ENCODE results near the gene NHLRC4. TPM values are rescaled to one million over a fixed set of nuclear protein-coding genes. Genes with fewer than 3 reads are reported as not detected.

NHLRC4 gene
- 1 to 10 TPM; 9.0 to 9.6 (median 9.3) TPM for polyA plus RNA-seq (ENCODE audit: insufficient read length in 3 of 3)
- long read RNA-seq, donor 1, transcript NHLRC4-202 (2 exons, 2,071 nt), result major isoform, 6 of 6 reads
- long read RNA-seq, donor 1, partial matches to known transcripts, result 0 of 6 reads
- long read RNA-seq, donor 1, other reads (novel, unspliced or antisense), result 0 of 6 reads
- long read RNA-seq, donor 2, partial matches to known transcripts, result 0 of 3 reads
- long read RNA-seq, donor 2, other reads (novel, unspliced or antisense), result 0 of 3 reads
- long read RNA-seq, donor 3, result 0 reads
- long read RNA-seq, donor 4, partial matches to known transcripts, result 0 of 3 reads
- long read RNA-seq, donor 4, other reads (novel, unspliced or antisense), result 0 of 3 reads
- long read RNA-seq, donor 5, partial matches to known transcripts, result 0 of 1 reads
- long read RNA-seq, donor 5, other reads (novel, unspliced or antisense), result 0 of 1 reads
- long read RNA-seq, donor 6, partial matches to known transcripts, result 0 of 3 reads
- long read RNA-seq, donor 6, other reads (novel, unspliced or antisense), result 0 of 3 reads
- long read RNA-seq, donor 7, partial matches to known transcripts, result 0 of 5 reads
- long read RNA-seq, donor 7, other reads (novel, unspliced or antisense), result 0 of 5 reads
- long read RNA-seq, donor 8, result 0 reads
- long read RNA-seq, donor 9, partial matches to known transcripts, result 0 of 5 reads
- long read RNA-seq, donor 9, other reads (novel, unspliced or antisense), result 0 of 5 reads
- long read RNA-seq, donor 10, partial matches to known transcripts, result 0 of 2 reads
- long read RNA-seq, donor 10, other reads (novel, unspliced or antisense), result 0 of 2 reads
- long read RNA-seq, donor 11, result 0 reads
- long read RNA-seq, donor 12, partial matches to known transcripts, result 0 of 4 reads
- long read RNA-seq, donor 12, other reads (novel, unspliced or antisense), result 0 of 4 reads
- long read RNA-seq, donor 13, partial matches to known transcripts, result 8 of 11 reads
- long read RNA-seq, donor 13, other reads (novel, unspliced or antisense), result 0 of 11 reads
- long read RNA-seq, donor 14, result 0 reads
- long read RNA-seq, donor 15, result 0 reads
- long read RNA-seq, donor 16, transcript NHLRC4-202 (2 exons, 2,071 nt), result major isoform, 6 of 25 reads
- long read RNA-seq, donor 16, partial matches to known transcripts, result 18 of 25 reads
- long read RNA-seq, donor 16, other reads (novel, unspliced or antisense), result 0 of 25 reads

GRCh38 chr16:566475-567372, at the start of gene NHLRC4:
NHLRC4 (plus strand) TSS chr16:567005; CDS start chr16:568048, 1,043 bp downstream.
- DNase-seq, result peak; percentile 77

GRCh38 chr16:518858-519257, 47.9 kb upstream of the NHLRC4 start:
- DNase-seq, result no peak

GRCh38 chr16:519425-519824, 47.4 kb upstream of the NHLRC4 start:
- DNase-seq, result no peak

- no peak for DNase-seq
Measured at GRCh38 chr16:519841-520687, 46.7 kb upstream of the NHLRC4 start.

GRCh38 chr16:520847-521246, 46.0 kb upstream of the NHLRC4 start:
- no peak for DNase-seq

- DNase-seq, result no peak
Measured at GRCh38 chr16:521381-522210, 45.2 kb upstream of the NHLRC4 start.

GRCh38 chr16:522320-523096, 44.3 kb upstream of the NHLRC4 start:
- DNase-seq, result no peak

GRCh38 chr16:523097-523741, 43.6 kb upstream of the NHLRC4 start:
- DNase-seq, result no peak

GRCh38 chr16:524274-525040, 42.3 kb upstream of the NHLRC4 start:
- no peak for DNase-seq

GRCh38 chr16:525123-525519, 41.7 kb upstream of the NHLRC4 start:
- DNase-seq, result no peak

- no peak for DNase-seq
Measured at GRCh38 chr16:525520-526180, 41.2 kb upstream of the NHLRC4 start.

GRCh38 chr16:526181-527014, 40.4 kb upstream of the NHLRC4 start:
- peak; percentile 58 for DNase-seq

- peak; percentile 90 for DNase-seq
Measured at GRCh38 chr16:527015-527903, 39.5 kb upstream of the NHLRC4 start, which contains the start of gene CAPN15. CAPN15 (plus strand) TSS chr16:527712; CDS start chr16:546839, 19,127 bp downstream.
